Astrocyte (in vitro differentiated cells and primary cell): Measurements from ENCODE around the gene CEACAM4.

Experiments
- EZH2 ChIP-seq: IDR thresholded peaks from 2 replicates; pipeline ENCODE4 v1.6.1; 2012; ENCODE audit warnings: mild to moderate bottlenecking, low read length, inconsistent platforms; ENCODE audit not compliant: insufficient read depth
- TF ChIP-seq, protein P1 (sequence below): IDR thresholded peaks from 2 replicates; pipeline ENCODE4 v1.5.1; 2011; ENCODE audit warnings: low read depth, mild to moderate bottlenecking, inconsistent platforms, low read length, moderate library complexity; ENCODE audit not compliant: insufficient read depth

DNA sequence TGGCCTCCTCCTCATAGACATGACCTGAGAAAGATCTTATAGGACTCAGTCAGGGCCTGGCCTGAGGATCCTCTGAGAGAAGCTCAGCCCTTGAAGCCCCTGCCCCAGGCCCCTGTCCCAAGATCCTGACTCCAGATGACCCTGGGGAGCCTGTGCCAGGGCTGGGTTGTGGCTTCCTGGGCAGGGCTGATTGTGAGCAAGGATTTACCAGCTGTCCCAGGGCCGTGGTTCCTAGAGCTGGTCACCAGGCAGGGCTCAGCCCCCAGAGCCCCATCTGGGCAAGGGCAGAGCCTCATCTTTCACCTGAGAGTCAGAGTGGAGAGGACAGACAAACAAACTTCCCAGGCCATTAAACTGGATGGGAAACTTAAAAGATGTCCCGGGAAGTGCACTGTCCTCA lies 49.0 kb downstream of the CEACAM4 start:
- TF ChIP-seq, protein P1, sequence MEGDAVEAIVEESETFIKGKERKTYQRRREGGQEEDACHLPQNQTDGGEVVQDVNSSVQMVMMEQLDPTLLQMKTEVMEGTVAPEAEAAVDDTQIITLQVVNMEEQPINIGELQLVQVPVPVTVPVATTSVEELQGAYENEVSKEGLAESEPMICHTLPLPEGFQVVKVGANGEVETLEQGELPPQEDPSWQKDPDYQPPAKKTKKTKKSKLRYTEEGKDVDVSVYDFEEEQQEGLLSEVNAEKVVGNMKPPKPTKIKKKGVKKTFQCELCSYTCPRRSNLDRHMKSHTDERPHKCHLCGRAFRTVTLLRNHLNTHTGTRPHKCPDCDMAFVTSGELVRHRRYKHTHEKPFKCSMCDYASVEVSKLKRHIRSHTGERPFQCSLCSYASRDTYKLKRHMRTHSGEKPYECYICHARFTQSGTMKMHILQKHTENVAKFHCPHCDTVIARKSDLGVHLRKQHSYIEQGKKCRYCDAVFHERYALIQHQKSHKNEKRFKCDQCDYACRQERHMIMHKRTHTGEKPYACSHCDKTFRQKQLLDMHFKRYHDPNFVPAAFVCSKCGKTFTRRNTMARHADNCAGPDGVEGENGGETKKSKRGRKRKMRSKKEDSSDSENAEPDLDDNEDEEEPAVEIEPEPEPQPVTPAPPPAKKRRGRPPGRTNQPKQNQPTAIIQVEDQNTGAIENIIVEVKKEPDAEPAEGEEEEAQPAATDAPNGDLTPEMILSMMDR, result no peak
- no peak for TF ChIP-seq EZH2
